BJ (cell line): ENCODE data around the gene VIT. TPM values are rescaled to one million over a fixed set of nuclear protein-coding genes. Genes with fewer than 3 reads are reported as not detected.

ENCODE experiments used
- CTCF ChIA-PET: fragments of 350-600 bp; formaldehyde crosslinking; extraction: SDS; loops from one replicate; lab custom pipeline; 2021; ENCODE audit warnings: antibody characterized with exemption, inconsistent platforms; lab: Yijun Ruan, JAX
- POLR2A ChIA-PET: fragments of 300-600 bp; sonication (Branson Sonifier 250); formaldehyde crosslinking; extraction: SDS; loops from one replicate; lab custom pipeline; 2021; ENCODE audit warnings: antibody characterized with exemption; lab: Charles Lee
- DNase-seq: peaks from one replicate; pipeline ENCODE4 v3.0.0-alpha.2; 2011; ENCODE audit warnings: low read depth
- H3K27me3 ChIP-seq: 2 replicates; pipeline ENCODE4 v1.6.0; 2011; ENCODE audit warnings: low read length; ENCODE audit not compliant: control insufficient read depth, insufficient read depth
- H3K36me3 ChIP-seq: 2 replicates; pipeline ENCODE4 v1.5.1; 2011; ENCODE audit warnings: low read length; ENCODE audit not compliant: control insufficient read depth, insufficient read depth
- H3K4me3 ChIP-seq: 2 replicates; pipeline ENCODE4 v1.5.1; 2011; ENCODE audit warnings: low read depth, mild to moderate bottlenecking, control low read depth, low read length
- CTCF ChIP-seq: IDR thresholded peaks from 2 replicates; pipeline ENCODE4 v1.5.1; 2011; ENCODE audit warnings: low read depth, mild to moderate bottlenecking, control low read depth, inconsistent platforms, low read length, moderate library complexity; ENCODE audit not compliant: insufficient read depth
- polyA plus RNA-seq: library from polyadenylated mRNA; depleted of rRNA; stranded (reverse); fragments of >200 nt; gene quantifications from 2 replicates; pipeline ENCODE4 v1.2.3, GENCODE V29; 2011

VIT gene
- polyA plus RNA-seq, 1 experiment, result 41.1 TPM

- no peak for TF ChIP-seq CTCF
- DNase-seq, result no peak
- ChIA-PET POLR2A (no interaction called here), CTCF (interaction anchor here (1.7 to 2.0 kb wide), 2 partner anchors 14 to 305 kb away, joined by 4 to 5 read pairs; no protein-coding TSS in a partner anchor)
- no peaks in the 10 kb centered on the region for H3K27me3 ChIP-seq
- no peaks in the 10 kb centered on the region for H3K36me3 ChIP-seq
- no peak overlapping the region for H3K4me3 ChIP-seq
These were observed 38.8 kb upstream of the VIT start for GRCh38 chr2:36657703-36658102.

GRCh38 chr2:36658277-36658748, 38.2 kb upstream of the VIT start:
- ChIA-PET CTCF (interaction anchor here (1.4 kb wide), 1 partner anchor 35 kb away, joined by 6 read pairs; no protein-coding TSS in a partner anchor), POLR2A (interaction anchor here (0.7 kb wide), 1 partner anchor 231 kb away, joined by 4 read pairs; no protein-coding TSS in a partner anchor)
- Histone ChIP-seq H3K4me3 (no peak overlapping the region), H3K27me3 (no peaks in the 10 kb centered on the region), H3K36me3 (no peaks in the 10 kb centered on the region)
- no peak for DNase-seq
- no peak for TF ChIP-seq CTCF

DNA sequence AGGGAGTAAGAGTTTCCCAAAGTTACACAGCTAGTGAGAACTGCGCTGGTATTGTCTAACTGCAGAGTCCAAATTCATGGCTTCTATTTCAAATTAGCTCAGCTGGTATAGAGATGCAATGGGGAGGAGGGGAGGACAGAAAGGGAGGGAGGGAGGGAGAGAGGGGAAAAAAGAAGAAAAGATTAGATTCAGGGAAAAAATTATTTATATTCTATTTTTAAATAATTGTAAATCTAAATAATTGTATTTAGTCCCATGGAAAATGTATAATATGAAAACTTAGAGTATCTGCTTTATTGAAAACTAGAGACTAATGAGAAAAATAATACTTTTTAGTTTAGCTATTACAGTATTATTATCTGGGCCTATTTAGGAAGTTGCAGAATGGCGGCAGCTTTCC, 37.3 kb upstream of the VIT start:
- DNase-seq, result no peak
- CTCF ChIA-PET, result interaction anchor here (1.4 kb wide), 1 partner anchor 36 kb away, joined by 6 read pairs; no protein-coding TSS in a partner anchor
- TF ChIP-seq CTCF, result no peak
- no peaks in the 10 kb centered on the region for H3K27me3 ChIP-seq
- no peaks in the 10 kb centered on the region for H3K36me3 ChIP-seq
- POLR2A ChIA-PET, result interaction anchor here (0.8 kb wide), 1 partner anchor 105 kb away, joined by 3 read pairs; no protein-coding TSS in a partner anchor
- no peak overlapping the region for H3K4me3 ChIP-seq

DNA sequence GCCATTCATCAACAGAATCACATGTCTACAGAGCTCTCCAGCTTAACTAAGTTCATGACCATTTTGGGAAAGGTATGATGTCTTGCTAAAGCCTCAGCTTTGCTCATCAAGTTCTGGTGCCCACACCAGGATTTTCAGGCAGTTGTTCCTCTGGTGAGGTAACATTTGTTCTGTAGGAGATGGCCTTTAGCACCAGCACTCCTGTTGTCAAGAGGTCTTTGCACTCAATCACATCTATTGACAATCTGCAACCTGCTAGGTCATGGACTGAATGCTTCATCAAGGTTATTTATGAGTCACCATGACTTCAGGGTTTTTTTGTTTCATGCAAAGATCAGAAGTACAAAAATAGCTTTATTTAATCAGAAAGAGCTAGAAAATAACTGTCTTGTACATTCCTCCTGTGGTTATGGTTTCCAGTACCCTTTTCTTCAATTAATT, 36.6 kb upstream of the VIT start:
- no peak for TF ChIP-seq CTCF
- no peak for DNase-seq
- no peaks in the 10 kb centered on the region for H3K36me3 ChIP-seq
- CTCF ChIA-PET, result interaction anchor here (1.4 to 1.5 kb wide), 2 partner anchors 37 to 96 kb away, joined by 3 to 6 read pairs; no protein-coding TSS in a partner anchor
- POLR2A ChIA-PET, result interaction anchor here (0.8 kb wide), 1 partner anchor 106 kb away, joined by 3 read pairs; no protein-coding TSS in a partner anchor
- H3K4me3 ChIP-seq, result no peak overlapping the region
- no peaks in the 10 kb centered on the region for H3K27me3 ChIP-seq

GRCh38 chr2:36662638-36663037, 33.9 kb upstream of the VIT start:
- DNase-seq, result no peak
- TF ChIP-seq CTCF, result no peak
- H3K4me3 ChIP-seq, result no peak overlapping the region
- no peaks in the 10 kb centered on the region for H3K36me3 ChIP-seq
- no peaks in the 10 kb centered on the region for H3K27me3 ChIP-seq
- CTCF ChIA-PET, result interaction anchor here (0.9 kb wide), 1 partner anchor 253 kb away, joined by 3 read pairs; no protein-coding TSS in a partner anchor
- POLR2A ChIA-PET, result no interaction called here
